ELR (cell line): ENCODE data around the gene TPSB2.

Source experiments
- DNase-seq: peaks from one replicate; pipeline ENCODE4 v3.0.0-alpha.2; 2015; ENCODE audit warnings: low read depth

Gene TPSB2

DNA sequence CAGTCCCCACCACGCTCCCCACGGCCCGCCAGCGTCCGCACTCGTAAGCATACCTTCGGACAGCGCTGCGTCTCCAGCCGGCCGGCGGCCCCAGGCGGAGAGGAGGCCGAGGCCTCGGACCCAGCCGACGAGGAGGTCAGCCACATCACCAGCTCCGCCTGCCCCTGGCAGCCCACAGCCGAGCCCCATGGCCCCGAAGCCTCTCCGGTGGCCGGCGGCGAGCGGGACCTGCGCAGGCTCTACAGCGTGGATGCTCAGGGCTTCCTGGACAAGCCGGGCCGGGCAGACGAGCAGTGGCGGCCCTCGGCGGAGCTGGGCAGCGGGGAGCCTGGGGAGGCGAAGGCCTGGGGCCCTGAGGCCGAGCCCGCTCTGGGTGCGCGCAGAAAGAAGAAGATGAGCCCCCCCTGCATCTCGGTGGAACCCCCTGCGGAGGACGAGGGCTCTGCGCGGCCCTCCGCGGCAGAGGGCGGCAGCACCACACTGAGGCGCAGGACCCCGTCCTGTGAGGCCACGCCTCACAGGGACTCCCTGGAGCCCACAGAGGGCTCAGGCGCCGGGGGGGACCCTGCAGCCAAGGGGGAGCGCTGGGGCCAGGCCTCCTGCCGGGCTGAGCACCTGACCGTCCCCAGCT lies 9.8 kb downstream of the TPSB2 start:
- no peak for DNase-seq

GRCh38 chr16:1218930-1219611 lies 10.9 kb downstream of the TPSB2 start:
- DNase-seq = no peak

- DNase-seq = no peak
Observed at GRCh38 chr16:1218061-1218929, 11.7 kb downstream of the TPSB2 start.

GRCh38 chr16:1217526-1217925 lies 12.5 kb downstream of the TPSB2 start:
- DNase-seq = no peak

GRCh38 chr16:1216681-1217400 lies 13.1 kb downstream of the TPSB2 start:
- no peak for DNase-seq

DNA sequence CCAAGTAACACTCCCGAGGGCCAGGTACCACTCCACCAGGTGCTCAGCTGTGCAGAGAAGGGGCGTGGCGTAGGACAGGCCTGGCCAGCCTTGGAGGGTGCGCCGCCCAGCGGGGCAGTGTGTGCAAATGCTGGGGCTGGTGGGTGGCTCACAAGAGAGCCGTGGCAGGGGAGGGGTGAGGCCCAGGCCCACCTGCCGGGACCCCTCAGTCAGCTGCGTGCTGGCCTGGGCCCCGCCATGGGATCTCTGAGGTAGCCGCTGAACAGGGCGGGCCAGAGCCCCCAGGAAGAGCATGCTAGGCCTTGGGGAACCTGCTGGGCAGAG lies 13.7 kb downstream of the TPSB2 start:
- DNase-seq = no peak

DNA sequence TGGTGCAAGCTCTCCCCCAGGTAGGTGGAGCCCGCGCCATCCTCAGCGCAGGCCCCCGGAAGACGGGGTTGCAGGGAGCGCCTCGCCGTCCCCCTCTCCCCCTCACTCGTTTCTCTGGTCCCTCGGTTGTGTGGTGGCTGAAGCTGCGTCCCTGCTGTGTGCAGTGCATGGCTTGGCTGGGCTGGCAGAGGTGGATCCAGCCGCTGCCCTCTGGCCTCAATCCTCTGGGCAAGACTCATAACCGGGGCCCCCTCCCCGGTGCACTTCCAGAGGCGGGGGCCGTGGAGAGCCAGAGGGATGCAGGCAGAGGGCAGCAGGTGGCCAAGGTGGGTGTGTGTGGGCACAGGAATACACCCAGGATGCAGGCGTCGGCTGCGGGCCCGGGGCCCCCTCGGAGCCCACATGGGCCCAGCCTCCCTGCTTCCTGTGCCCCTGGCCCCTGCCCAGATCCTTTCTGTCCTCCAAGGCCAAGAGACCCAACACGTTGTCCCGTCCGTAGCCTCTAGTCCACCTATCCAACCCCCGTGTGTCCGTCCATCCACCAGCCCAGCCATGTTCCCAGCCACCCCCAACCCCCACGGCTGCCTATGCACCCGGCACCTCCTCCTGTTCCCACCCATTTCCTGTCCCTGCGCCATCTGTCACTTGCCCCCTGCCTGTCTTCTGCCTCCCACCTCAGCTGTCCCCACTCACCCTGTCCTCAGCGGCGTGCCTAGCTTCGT lies 14.2 kb downstream of the TPSB2 start:
- DNase-seq = no peak

- no peak for DNase-seq
Observed at GRCh38 chr16:1214719-1215118, 15.3 kb downstream of the TPSB2 start.

- DNase-seq = no peak
Observed at GRCh38 chr16:1213796-1214372, 16.1 kb downstream of the TPSB2 start.

DNA sequence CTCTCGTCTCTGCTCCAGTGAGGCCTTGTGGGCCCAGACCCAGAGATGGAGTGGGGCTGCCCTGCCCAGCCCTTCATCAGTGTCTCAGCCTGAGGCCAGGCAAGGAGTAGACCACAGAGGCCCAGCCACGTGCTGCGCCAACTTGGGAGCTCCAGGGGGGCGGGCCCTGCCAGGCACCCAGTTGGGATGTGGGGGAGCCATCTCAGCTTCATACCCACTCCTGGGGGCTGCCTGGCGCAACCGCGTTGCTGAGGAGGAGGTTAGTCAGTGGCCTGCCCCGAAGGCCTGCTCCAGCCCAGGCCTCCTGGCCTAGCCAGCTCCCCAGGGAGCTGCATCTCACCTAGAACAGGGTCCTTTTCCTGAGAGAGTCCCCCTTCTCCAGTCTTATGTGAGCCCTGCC lies 16.8 kb downstream of the TPSB2 start:
- no peak for DNase-seq

DNA sequence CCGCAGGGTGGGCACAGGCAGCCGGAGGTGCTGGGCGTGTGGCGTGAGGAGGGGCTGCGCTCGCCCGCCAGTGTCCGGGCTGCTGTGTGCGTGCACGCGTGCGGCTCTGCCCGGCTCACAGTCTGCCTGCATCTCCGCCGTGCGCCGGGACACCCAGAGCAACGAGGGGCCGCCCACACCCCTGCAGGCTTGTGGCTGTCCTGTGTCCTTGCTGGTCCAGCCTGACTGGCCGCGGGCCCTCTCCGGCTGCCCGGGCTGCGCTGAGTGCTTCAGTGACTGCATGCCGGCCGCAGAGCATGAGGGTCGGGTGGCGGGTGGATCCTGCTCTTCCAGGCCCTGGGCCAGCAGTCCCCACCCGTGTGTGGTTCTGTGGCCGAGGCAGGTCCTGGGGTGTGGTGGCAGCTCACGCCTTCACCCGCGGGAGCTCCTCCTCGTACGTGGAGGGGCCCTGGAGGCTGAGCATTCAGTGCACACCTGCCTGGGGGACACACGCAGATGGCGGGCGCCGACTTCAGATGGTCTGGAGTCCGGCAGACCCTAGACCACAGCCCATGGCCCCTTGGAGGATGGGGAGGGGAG lies 17.3 kb downstream of the TPSB2 start:
- no peak for DNase-seq

DNA sequence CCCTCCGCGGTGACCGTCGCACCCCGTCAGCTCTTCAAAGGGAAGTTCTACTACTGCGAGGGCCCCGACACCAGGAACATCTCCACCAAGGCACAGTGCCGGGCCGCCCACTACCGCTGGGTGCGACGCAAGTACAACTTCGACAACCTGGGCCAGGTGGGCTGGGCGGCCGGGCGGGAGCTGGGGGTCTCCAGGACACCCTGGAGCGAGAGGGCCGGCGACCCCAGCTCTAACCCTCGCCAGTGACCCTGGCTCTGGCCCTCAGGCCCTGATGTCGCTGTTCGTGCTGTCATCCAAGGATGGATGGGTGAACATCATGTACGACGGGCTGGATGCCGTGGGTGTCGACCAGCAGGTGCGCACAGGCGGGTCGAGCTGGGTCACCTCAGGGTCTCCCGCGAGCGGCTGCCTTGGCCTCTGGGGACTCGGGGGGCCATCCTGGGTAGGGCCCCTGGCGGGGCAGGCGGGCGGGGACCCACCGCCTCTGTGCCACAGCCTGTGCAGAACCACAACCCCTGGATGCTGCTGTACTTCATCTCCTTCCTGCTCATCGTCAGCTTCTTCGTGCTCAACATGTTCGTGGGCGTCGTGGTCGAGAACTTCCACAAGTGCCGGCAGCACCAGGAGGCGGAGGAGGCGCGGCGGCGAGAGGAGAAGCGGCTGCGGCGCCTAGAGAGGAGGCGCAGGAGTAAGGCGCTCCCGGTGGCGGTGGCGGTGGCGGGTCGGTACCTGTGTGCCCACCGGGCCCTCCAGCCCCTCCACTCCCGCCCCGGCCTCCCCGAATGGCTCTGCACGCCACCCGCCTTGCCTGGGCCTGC lies 18.3 kb downstream of the TPSB2 start:
- DNase-seq = no peak

DNA sequence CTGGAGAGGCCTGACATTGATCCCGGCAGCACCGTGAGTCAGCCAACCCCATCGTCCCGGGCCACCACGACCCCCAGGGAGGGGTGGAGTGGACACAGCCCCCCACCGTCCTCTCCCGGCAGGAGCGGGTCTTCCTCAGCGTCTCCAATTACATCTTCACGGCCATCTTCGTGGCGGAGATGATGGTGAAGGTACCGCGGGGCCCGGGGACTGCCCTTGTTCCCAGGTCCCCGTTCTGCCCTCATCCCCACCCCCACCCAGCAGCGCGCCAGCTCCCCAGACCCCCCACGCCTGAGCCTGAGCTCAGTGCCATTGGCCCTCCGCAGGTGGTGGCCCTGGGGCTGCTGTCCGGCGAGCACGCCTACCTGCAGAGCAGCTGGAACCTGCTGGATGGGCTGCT lies 19.5 kb downstream of the TPSB2 start:
- DNase-seq = no peak

DNA sequence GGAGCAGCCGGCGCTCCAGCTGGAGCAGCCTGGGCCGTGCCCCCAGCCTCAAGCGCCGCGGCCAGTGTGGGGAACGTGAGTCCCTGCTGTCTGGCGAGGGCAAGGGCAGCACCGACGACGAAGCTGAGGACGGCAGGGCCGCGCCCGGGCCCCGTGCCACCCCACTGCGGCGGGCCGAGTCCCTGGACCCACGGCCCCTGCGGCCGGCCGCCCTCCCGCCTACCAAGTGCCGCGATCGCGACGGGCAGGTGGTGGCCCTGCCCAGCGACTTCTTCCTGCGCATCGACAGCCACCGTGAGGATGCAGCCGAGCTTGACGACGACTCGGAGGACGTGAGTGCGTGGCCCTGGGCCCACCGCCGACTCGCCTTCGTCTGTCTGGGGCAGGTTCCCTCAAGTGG lies 20.9 kb downstream of the TPSB2 start:
- no peak for DNase-seq

- DNase-seq = no peak
Observed at GRCh38 chr16:1208239-1208830, 21.6 kb downstream of the TPSB2 start.

- DNase-seq = no peak
Observed at GRCh38 chr16:1206786-1207185, 23.2 kb downstream of the TPSB2 start.

DNA sequence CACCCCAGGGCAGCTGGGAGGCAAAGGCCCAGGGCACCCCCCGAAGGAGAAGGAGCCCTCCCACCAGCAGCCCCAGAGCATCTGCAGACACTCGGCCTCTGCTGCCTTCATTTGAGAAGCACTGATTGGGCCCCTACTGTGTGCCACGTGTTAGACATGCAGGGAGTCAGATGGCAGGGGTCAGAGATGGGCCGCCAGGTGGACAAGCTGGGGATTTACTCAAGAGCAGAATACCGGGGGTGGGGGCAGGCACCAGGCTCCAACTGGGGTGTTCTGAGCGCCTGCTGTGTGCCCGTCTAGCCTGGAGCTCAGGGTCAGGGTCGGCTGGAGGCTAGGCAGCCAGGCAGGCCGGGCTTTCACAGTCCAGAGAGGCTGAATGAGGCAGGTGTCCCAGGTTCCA lies 23.7 kb downstream of the TPSB2 start:
- no peak for DNase-seq

- no peak for DNase-seq
Observed at GRCh38 chr16:1204933-1205332, 25.1 kb downstream of the TPSB2 start.

GRCh38 chr16:1202274-1202673 lies 27.7 kb downstream of the TPSB2 start:
- no peak for DNase-seq

- DNase-seq = no peak
Observed at GRCh38 chr16:1201444-1201843, 28.5 kb downstream of the TPSB2 start.
